ENCODE data around the gene TTC31.

TTC31 gene

DNA sequence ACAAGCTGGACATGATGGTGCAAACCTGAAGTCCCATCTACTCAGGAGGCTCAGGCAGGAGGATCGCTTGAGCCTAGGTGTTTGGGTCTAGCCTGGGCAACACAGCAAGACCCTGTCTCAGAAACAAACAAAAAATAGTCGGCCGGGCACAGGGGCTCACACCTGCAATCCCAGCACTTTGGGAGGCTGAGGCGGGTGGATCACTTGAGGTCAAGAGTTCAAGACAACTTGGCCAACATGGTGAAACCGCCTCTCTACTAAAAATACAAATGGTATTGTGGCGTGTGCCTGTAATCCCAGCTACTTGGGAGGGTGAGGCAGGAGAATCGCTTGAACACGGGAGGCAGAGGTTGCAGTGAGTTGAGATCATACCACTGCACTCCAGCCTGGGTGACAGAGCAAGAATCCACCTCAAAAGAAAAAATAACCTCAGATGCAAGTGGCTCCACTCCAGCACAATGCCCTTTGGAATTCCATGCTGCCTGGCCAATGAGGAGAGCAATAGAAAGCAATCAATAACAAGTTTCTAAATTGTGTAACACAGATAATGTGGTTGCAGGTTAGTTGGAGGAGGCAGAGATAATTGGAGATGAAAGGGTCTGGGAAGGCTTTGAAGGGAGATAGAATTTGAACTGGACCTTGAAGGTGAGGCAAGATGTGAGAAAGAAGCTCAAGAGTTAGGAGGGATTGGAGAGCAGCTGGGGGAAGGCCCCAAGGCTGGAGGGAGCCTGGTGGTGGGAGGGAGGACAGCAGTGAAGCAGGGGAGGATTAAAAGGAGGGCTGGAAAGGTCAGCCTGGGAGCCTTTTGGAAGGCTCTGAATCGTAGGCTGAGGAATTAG, 6.0 kb downstream of the TTC31 start:
- no peak for DNase-seq

DNA sequence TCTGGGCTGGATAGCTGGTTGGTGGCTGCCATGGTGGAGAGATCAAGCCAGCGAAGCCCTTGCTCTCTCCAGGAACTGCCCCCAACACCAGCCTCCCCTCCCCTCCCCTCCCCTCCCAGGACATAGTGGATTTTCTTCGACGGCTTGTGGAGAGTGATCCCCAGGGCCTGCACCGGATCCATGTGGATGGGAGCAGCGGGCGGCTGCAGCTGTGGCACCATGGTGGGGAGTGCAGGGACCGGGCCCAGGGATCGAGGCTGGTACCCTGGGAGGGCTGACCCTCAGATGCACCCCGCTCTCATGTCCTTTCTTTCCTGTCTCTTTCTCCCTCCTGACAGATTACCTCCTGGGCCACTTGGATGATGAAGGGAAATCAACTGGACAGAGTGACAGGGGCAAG, 7.0 kb downstream of the TTC31 start:
- DNase-seq, result no peak

GRCh38 chr2:74491648-74492544, 9.0 kb downstream of the TTC31 start:
- DNase-seq, result no peak

DNA sequence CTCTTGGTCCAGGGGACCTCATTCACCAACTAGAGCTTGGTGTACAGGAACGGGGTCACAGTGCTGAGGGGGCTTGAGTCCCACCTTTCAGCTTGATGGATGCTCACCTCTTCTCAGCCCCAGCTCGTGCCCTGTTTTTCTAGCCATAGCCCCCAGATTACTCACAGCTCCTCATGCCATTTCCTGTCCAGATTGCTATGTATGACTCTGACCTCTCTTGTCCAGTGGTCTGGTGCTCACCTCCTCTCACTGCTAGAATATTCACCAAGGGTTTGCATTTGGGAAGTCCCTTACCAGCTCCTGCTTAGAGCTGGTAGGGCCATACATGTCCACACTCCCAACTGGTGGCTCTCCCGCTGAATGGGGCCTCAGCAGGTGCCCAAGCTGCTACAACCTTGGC, 10.7 kb downstream of the TTC31 start:
- peak; percentile 36 for DNase-seq

- no peak for DNase-seq
Observed at GRCh38 chr2:74495440-74495839, 12.6 kb downstream of the TTC31 start.

DNA sequence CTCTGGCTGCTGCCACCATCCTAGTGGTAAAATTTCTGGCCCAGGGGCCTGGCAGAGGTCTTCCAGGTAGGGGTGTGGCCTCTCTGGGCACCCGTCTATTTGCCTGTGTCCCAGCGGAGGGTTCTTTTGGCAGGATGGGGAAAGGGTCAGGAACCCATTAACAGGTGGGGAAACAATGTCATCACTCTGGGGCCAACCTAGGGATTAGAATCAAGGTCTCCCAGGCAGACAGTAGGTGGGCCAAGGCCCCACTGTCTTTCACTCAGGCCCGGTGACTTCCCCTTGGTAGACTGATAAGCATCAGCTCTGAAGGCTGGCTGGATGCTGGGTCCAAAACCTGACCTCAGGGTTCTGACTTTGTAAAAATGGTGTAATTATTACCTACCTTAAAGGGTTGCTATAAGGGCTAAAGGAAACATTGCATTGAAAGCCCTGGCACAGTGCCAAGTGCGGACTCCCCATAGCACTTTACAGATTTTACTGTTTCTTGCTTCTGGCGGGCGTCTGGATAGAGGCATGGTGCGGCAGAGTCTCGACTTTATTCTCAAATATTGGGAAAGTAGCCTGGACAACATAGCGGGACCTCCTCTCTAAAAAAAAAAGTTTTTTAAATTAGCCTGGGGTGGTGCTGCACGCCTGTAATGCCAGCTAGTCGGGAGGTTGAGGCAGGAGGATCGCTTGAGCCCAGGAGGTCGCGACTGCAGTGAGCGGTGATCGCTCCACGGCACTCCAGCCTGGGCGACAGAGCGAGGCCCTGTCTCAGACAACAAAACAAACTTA, 14.3 kb downstream of the TTC31 start:
- no peak for DNase-seq

- DNase-seq, result no peak
Observed at GRCh38 chr2:74497777-74498499, 15.1 kb downstream of the TTC31 start.

DNA sequence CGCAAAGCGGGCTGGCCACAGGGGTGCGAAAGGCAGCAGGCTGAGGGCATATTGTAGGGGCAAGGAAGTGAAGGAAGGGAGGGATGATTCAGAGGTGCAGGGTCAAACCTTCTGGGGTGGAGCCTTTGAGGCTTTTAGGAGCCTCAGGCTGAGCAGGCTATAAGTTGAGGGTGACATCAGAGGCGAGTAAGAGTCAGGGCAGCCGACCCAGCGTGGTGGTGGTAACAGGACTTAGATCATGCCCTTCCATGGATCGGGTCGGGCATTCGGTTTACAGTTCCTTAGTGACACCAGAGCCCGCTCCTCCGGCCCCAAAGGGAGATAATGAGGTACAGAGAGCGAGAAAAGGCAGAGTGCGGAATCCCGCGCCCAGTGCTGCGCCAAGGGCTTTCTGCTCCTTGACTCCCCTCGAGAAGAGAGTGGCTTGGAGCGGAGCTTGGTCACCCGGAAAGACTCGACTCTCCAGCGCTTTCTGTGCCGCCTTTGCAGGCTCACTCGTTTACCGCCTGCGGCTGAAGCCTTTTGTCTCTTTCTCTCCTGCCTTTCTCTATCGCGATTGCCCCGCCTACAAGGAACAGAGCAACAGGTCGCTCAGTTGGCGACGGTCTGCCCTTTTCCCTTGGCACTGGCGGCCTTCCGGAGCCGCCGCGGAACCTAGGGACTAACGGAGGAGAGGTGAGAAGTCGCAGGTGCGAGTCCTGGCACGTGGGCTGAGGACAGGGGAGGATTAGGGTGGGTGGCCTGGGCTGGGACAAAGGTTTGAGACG, 15.8 kb downstream of the TTC31 start:
- peak; percentile 75 for DNase-seq

DNA sequence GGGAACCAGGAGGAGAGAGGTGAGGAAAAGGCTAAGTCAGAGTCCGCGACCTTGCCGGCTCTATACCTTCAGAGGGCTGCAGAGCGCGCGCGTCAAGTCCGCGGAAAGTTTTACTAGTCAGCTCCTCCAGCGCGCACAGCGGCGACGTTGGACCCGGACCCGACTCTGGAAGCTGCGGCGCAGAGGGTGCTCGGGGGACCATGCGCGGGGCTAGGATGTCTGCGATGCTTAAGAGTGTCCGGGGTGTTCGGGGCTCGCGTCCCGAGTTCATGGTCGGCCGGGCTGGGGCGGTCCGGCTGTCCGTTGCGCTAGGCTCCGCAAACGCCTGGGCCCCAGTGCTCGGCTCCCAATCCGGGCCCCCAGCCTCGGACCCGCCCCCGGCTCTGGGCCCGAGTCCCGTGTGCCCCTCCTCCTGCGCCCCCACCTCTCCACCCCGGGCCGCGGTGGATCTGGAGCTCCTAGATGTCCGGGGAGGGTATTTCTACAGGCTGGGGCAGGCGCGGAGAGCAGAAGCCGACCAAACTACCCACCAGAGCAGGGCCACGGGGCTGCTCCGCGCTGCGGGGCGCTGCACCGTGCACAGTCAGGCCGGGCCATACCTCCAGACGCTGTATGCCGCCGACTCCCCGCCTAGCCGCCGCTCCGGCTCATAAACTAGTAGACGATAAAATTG, 16.5 kb downstream of the TTC31 start, which contains the start of gene LBX2:
Gene LBX2, minus strand, starts transcription at position 337 of the 673 bp plus-strand sequence. Its CDS starts 66 bp downstream, at position 271.
- no peak for DNase-seq

DNA sequence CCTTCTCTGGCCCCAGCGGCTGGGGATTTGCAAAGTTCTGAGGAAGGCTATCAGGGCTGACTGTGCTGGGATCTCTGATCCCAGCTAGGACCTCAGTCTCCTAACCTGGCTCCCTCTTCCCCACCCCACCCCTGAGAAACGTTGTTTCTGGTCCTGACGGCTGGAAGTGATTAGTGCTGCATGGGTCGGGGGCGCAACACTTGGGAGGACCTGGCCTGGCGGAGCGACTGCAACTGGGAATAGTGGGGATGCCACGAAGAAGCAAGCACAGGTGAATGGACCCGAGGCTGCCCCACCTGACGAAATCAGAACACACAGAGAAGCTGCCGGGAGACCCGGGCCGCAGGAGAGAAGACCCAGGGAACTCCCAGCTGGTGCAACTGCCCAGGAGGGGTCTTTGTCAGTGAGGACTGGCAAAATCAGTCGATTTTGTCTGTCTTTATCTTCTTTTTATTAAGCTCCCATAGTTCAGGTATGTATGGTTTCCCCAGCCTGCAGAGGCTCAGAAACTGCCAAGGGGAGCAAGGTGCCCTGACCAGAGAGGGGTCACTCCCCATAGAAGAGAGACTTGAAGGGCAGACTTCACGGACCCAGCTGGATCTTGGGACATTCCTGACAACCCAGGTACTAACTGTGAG, 17.2 kb downstream of the TTC31 start:
- no peak for DNase-seq

DNA sequence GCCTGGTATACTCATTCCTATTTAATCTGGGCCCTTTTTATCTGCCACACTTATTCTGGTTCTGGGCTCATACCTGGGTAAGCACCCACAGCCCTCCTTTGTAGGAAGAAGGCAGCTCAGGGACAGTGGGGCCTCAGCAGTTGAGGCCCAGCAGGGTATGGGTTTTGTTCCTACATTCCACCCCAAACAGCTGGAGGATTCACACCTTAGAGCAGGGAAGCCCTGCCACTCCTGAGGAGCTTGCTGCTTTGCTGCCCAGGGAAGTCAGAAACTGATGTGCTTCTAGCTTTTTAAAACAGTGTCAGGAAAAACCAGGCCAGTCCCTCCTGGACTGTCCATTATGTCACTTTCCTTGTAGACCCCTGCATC, 17.7 kb downstream of the TTC31 start:
- DNase-seq, result no peak

- no peak for DNase-seq
Observed at GRCh38 chr2:74501335-74502071, 18.6 kb downstream of the TTC31 start.

GRCh38 chr2:74502147-74502719, 19.4 kb downstream of the TTC31 start:
- DNase-seq, result no peak

GRCh38 chr2:74502720-74503505, 20.0 kb downstream of the TTC31 start:
- DNase-seq, result peak; percentile 90

DNA sequence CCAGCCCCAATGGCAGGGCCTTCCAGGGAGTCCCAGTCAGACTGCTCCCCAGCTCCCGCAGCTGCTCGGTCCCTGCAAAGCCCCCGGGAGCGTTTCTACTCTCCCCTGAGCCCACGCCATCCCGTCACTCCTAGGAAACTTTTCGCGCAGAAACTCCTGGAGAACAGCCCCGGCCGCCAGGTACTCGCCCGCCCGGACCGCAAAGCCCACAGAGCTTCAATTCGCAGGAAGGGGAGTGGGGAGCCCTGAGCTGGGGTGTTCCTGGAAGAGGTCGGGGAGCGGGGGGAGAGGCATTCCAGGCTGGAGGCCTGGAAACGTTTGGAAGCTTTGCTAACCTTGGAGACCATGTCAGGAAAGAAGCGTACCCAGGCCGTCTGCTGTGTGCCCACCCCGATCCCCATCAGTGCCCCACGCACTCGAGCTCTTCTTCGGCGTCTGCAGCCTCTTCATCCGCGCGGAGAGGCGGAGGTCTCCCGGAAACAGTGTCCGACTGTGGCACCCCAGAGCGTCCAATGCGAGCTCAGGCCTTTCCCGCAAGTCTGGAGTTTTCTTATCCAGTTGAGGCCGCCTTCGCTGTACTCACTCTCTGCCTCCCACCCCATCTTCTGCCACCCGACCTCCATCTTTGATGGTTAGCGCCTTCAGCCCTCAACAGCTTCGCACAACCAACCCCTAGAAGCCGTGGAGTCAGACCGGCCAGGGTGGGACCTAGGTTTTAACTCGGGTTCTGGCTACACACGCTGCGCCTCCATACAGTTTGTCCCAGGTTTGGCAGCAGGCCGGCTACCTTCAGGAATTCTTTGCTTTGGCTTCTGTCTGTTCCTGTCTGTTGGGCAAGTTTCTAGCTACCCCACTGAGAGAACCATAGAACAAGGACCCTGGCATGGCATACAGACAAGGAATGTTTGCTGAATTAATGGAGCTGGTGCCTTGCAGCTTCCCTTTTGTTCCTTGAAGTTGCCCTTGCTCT, 20.9 kb downstream of the TTC31 start:
- no peak for DNase-seq

DNA sequence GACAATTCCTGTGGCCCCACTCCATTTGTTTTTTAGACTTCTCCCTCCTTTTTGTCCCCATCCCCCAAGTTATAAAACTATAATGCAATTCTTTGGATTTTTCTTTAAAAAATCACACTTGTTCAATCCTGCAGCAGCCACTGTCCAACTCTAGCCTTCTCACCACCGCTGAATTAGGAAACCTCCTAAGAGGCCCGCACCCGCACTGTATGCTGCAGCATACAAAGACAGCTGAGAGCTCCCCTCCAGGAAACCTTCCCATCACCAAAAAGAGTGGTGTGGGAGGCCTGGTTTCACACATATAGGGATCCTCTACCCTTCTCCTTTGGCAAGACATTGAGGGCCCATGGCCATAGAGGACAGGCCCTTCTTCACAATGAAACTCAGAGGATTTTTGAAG, 21.7 kb downstream of the TTC31 start:
- no peak for DNase-seq

All from HCEC 1CT (cell line).